HG02870 (cell line): ENCODE measurements around the gene EPS8L3.
"Not testable (repeated sequence)": the region's sequence is repeated elsewhere in the genome, so short reads cannot be mapped to it uniquely, and the experiment has no call there.

ENCODE experiments used
- ATAC-seq: cut with Tn5 transposase; IDR thresholded peaks from one replicate; pipeline ENCODE4 v1.9.1; 2021; ENCODE audit warnings: mild to moderate bottlenecking, moderate library complexity; ENCODE audit not compliant: unreplicated experiment

Gene EPS8L3, protein sequence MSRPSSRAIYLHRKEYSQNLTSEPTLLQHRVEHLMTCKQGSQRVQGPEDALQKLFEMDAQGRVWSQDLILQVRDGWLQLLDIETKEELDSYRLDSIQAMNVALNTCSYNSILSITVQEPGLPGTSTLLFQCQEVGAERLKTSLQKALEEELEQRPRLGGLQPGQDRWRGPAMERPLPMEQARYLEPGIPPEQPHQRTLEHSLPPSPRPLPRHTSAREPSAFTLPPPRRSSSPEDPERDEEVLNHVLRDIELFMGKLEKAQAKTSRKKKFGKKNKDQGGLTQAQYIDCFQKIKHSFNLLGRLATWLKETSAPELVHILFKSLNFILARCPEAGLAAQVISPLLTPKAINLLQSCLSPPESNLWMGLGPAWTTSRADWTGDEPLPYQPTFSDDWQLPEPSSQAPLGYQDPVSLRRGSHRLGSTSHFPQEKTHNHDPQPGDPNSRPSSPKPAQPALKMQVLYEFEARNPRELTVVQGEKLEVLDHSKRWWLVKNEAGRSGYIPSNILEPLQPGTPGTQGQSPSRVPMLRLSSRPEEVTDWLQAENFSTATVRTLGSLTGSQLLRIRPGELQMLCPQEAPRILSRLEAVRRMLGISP

DNA sequence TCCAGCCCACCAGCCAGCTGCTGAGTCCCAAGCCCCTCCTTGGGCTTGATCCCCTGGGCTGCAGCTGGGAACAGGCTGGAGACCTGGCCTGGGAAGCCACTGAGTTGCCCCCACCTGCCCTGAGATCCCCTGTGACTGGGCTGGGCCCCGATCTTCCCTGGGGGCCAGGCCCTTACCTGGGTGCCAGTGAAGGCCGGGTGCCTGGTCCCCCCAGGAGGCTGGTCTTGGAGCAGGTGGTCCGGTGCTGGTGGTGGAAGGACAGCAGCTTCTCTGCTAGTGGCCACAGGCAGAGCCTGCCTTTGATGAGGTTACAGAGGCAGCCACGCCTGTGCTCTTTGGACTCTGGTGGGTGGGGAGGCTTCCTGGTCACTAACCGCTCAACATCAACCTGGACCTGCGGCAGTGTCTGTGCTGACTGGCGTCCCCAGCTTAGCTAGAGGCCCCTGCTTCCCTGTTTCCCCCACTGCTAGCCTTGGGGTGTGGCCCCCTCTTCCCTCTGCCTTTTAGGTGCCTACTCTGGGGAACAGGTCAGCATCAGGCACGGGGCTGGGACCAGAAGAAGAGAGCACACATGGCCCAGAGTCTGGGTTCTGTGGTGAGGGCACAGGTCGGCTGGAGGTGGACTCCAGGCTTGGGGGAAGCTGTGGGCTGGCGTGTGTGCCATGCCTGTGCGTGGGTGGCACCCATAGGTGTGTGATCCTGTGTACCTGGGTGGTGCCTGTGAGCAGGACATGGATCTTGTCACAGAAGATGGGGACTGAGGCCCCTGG, at the start of gene EPS8L3:
TSS of gene EPS8L3 (minus strand) at position 278 of the 770 bp plus-strand sequence. CDS start 2,174 bp downstream, outside the sequence.
- no peak for ATAC-seq

DNA sequence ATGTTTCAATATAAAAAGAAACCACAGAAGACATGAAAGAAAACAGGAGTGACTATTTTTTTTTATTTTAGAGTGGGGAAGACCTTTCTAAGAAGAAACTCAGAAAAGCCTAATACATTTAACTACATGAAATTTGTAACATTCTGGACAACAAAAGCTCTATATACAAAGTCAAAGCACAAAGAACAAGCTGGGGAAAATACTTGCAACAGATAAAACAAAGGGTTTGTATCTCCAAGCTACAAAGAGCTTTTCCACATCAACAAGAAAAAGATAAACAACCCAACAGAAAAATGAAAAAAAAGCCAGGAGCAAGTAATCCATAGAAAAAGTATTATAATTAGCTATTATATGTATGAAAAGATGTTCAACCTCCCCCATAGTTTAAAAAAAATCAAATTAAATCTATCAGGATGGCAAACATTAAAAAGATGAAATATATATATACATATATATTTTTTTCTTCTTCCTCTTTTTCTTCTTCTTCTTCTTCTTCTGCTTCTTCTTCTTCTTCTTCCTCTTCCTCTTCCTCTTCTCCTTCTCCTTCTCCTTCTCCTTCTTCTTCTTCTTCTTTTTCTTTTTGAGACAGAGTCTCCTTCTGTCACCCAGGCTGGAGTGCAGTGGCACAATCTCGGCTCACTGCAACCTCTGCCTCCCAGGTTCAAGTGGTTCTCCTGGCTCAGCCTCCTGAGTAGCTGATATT, 49.1 kb upstream of the EPS8L3 start:
- ATAC-seq: no peak

GRCh38 chr1:109808703-109809102, 45.0 kb upstream of the EPS8L3 start:
- no peak for ATAC-seq

GRCh38 chr1:109807822-109808680, 44.3 kb upstream of the EPS8L3 start:
- ATAC-seq: no peak

- no peak for ATAC-seq
Observed at GRCh38 chr1:109807402-109807801, 43.7 kb upstream of the EPS8L3 start.

GRCh38 chr1:109806733-109807400, 43.1 kb upstream of the EPS8L3 start:
- no peak for ATAC-seq

DNA sequence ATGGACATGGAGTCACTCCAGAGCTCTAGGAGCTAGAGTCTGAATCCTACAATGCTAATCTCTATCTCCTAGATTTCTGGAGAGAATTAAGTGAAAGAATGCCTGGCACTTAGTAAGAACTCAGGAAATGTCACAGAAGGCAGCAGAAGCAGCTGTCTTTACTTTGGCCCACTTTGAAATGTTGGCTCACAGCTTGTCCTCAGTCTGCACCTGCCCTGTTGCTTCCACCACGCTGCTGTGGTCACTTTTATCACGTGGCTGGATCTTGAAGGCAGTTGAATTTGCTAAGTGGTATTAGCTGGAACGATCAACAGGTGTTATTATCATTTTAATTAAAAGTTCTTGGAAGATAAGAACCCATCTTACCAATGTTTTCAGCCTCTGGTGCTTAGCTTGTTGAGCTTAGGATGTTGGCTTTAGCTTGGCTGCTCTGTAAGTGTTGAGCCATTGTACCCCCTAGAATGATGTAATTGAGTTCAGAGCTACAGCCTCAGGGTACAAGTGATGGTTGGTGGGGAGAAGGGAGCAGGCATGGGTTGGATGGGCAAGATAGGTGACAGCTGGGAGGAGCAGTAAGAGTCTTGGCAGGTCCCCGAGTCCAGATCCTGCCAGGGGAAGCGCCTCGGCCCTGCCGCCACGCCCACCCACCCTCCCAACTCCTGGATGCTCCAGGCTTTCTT, 41.9 kb upstream of the EPS8L3 start:
- ATAC-seq: no peak

DNA sequence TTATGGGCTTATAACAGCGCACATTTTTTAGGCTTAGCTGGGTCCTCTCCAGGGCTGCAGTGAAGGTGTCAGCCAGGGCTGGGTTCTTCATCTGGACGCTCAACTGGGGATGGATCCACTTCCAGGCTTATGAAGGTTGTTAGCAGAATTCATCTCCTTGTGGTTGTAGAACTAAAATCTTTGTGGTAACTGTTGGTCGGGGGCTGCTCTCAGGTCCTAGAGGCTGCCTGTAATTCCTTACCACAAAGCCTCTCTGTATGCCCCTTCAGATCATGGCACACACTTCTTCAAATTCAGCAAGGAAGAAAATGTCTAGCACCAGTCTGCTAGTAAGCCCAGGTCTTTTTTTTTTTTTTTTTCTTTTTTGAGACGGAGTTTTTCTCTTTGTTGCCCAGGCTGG, 40.9 kb upstream of the EPS8L3 start:
- ATAC-seq: no peak

- ATAC-seq: no peak
Observed at GRCh38 chr1:109803901-109804331, 40.2 kb upstream of the EPS8L3 start.

- no peak for ATAC-seq
Observed at GRCh38 chr1:109802901-109803561, 39.3 kb upstream of the EPS8L3 start.

DNA sequence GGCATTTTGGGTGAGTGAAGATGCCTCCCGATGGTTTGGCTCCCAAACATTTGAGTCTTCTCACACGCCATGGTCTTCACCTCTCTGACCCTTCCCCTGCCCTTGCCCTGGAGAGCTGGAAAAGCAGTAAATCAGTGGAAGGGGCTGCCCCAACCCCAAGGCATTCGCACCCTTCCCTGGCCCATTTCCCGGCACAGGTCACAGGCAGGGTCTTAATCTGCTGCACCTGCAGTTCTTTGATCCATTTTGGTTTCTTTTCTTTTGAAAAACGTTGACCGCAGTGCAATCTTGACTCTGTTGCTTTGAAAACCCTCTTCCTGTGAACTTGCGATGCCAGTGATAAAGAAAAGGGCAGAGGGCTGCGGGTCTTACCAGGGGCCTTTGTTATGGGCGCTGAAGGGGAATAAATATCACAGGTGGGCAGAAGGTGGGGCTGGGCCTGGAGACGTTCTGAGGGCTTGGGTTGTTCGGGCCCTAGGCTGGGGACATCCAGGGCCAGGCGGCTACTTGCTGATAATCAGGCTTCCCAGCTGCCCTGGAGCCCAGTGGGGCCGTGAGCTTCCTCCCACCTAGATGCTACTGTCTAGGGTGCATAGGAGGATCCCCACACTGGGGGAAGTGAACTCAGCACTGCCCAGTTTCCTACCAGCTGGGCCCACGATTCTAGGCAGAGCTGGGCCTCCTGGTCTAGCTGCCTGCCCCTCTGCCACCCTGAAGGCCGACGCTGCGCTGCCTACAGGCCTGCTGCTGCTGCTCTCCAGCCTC, 38.6 kb upstream of the EPS8L3 start:
- ATAC-seq: no peak

DNA sequence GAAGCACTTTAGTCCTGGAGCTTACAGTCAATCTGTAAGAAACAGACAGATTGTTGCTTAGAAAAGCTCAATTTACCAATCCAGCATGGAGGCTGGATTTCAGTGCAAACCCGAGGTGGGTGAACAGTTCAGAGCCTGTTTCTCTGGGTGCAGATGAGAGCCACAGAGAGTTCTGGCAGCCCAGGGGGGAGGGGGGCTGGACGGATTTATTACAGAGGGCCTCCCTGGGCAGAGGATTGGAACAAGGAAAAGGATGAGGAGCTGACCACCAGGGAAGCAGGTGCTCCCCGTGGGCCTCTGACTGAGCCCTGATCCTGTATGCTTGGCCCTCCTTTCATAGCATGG, 38.0 kb upstream of the EPS8L3 start:
- ATAC-seq: no peak

DNA sequence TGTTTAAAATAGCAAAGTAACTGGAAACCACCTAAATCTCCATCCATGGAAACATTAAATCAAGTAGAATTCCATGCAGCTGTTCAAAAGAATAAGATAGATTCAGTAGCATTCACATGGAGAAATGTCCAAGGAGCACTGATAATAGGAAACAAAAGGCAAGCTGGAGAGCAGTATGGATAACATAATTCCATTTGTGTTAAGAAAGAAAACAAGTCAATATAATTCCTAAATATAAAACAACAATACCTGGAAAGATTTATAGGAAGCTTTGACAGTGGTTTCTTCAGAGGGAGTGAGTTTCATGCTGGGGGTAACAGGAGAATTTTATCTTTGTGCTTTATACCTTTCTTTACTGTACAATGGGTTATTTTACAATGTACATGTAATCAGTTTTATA, 36.6 kb upstream of the EPS8L3 start:
- ATAC-seq: no peak

DNA sequence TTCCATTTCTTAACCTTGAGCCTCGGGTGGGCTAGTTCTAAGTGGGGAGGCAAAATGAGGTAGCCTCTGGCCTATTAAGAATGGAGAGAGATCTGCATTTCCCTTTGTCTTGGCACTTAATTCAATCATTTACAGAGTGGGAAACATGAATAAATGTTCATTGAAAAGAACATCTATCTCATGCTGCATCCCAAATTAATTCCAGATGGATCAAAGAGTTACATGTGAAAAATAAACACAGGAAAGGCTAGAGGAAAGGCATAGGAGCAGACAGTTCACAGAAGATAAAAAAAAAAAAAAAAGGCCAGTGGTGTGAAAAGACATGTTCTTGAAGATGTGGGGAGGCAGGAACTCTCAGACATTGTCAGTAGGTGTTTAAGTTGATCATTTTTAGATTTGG, 35.7 kb upstream of the EPS8L3 start:
- ATAC-seq: no peak

GRCh38 chr1:109797303-109797595, 33.5 kb upstream of the EPS8L3 start:
- not testable (repeated sequence) for ATAC-seq

- no peak for ATAC-seq
Observed at GRCh38 chr1:109796484-109797302, 33.0 kb upstream of the EPS8L3 start.
